Posterior cingulate gyrus (tissue), 11 donors: ENCODE results near the gene COQ6.
"Not testable (repeated sequence)": the region's sequence is repeated elsewhere in the genome, so short reads cannot be mapped to it uniquely, and the experiment has no call there.

Source experiments
- DNase-seq, 10 donors: peaks; one replicate each; pipeline versions ENCODE4 v3.0.0 to v3.0.0-alpha.2; 2020 to 2021; ENCODE audit warnings: mixed read lengths in 3 of 10
- intact Hi-C: fragments of 100-400 bp; cut with DNase I; formaldehyde crosslinking; loops from one replicate; pipeline ENCODE4 v1.15.1; 2023

COQ6 gene

GRCh38 chr14:73976125-73976524 lies 26.0 kb downstream of the COQ6 start:
- DNase-seq: no peak
- intact Hi-C loops: no loop called here

- DNase-seq: no peak
- intact Hi-C loops: no loop called here
Observed at GRCh38 chr14:73977896-73978295, 27.8 kb downstream of the COQ6 start.

DNA sequence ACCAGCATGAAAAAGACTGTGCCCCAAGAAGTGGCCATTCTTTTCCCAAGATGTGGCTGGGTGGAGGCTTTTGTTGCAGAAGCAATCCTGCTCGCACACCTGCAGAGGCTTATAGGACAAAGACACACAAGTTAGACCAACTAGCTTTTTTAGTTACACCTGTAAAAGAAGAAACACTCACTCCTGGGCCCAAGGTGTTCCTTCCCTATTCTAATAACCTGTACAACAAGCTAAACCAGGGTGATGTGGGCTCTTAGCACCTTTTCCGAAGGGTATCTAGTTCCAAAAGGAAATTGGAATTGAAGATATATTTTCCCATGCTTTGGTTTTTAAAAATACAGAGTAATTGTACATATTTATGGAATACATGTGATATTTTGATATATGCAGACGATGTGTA lies 38.0 kb downstream of the COQ6 start:
- intact Hi-C loops: no loop called here
- DNase-seq: no peak

- DNase-seq, intact Hi-C loops: not testable (repeated sequence)
Observed at GRCh38 chr14:73988656-73989055, 38.6 kb downstream of the COQ6 start.

DNA sequence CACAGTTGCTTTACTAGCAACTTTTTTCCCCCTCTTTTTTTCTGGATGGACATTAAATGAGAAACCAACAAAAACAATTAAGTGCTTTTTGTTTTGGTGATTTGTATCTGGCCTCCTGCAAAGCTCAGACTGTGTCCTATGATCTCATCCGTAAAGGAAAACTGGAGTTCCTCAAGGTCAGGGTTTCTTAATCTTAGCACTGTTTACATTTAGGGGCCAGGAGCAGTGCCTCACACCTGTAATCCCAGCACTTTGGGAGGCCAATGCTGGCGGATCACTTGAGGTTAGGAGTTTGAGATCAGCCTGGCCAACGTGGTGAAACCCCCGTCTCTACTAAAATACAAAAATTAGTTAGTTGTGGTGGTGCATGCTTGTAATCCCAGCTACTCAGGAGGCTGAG lies 41.0 kb downstream of the COQ6 start:
- no peak for DNase-seq

GRCh38 chr14:73994926-73995325 lies 44.8 kb downstream of the COQ6 start:
- not testable (repeated sequence) for DNase-seq

More for the DNA sequence above, 41.0 kb downstream of the COQ6 start:
- intact Hi-C loops: no loop called here

GRCh38 chr14:73995977-73996378 lies 45.9 kb downstream of the COQ6 start:
- intact Hi-C loops: no loop called here
- DNase-seq: no peak

More at GRCh38 chr14:73994926-73995325, 44.8 kb downstream of the COQ6 start:
- intact Hi-C loops: not testable (repeated sequence)

GRCh38 chr14:73996731-73997107 lies 46.6 kb downstream of the COQ6 start:
- intact Hi-C loops: no loop called here

DNA sequence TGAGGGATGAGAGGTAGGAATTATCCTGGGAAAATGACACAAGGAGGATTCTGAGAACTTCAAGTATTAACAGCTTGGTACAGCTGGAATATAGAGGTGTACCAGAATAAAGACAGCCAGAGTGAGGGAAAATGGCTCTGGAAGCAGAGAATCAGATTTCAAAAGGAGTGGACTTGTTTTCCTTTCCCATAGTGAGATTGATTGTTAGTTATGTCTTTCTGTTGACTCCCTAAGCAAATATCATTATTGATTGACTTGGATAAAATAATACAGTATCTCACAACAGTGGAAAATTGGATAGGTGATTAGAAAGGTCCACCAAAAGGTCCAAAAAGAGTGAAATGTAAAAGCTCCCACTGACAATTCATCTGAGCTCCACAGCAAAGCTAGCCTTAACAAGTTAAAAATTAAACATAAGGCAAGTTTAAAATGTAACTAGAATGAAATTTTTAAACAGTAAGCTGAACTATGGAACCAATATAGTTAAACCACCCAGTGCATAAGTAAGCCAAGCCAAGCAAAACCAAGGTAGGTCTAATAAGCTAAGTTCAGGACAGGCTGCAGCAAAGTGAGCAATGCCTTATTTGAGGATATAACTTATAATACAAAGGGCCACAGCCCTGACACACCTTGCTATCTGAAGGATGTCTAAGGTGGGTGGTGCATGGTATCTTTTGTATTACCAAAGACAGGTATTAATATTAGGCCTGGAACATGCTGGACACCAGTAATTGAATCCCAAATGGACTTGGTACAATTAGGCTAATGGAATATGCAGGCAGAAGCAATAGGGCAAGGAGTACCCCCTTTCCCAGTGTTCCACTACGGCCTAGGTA lies 47.2 kb downstream of the COQ6 start:
- intact Hi-C loops: no loop called here
- DNase-seq: no peak

More at GRCh38 chr14:73996731-73997107, 46.6 kb downstream of the COQ6 start:
- no peak for DNase-seq

DNA sequence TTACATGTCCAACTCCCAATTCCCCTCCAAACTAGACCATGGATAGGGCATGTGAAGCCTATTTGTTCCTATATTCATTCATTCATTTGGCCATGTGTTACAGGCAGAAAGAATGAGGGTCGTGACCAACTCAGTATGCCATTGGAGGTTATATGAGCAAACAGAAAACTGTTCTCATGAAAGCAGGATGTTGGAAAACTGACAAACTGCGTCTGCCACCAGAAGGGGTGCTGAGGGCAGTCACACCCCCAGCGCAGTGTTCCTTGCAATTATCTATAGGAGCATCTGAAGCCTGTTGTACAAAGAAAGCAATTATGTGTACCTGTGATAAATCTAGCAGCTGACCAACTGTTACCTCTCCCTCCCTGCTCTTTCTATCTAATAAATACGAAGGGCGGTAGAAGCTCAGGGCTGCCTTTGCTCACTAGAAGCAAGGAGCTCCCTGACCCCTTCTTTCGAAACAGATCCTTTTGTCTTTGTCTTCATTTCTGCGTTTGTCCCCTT lies 47.9 kb downstream of the COQ6 start:
- no peak for DNase-seq
- intact Hi-C loops: no loop called here

DNA sequence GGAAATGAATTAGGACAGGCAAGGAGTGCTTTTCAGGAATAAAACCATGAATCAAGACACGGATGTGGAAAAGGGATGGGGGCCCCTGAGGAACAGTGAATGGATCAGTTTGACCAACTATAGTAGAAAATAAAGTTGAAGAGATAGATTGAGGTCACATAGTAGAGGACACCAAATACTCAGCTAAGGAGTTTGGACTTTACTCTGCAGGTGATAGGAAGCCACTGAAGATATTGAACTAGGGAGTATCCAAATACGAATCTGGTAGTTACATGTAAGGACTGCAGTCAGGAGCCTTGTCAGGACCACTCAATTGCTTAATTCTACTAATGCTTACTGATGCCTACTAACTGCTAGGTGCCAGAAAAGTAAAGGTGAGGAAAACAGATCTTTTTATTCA lies 48.6 kb downstream of the COQ6 start:
- intact Hi-C loops: no loop called here

GRCh38 chr14:74005664-74006063 lies 55.6 kb downstream of the COQ6 start:
- DNase-seq, intact Hi-C loops: not testable (repeated sequence)

More for the DNA sequence above, 48.6 kb downstream of the COQ6 start:
- no peak for DNase-seq

- intact Hi-C loops: no loop called here
Observed at GRCh38 chr14:74008843-74009499, 58.9 kb downstream of the COQ6 start.

More at GRCh38 chr14:74008843-74009499, 58.9 kb downstream of the COQ6 start:
- no peak for DNase-seq
